ENCODE data around the gene BNC2.

DNA sequence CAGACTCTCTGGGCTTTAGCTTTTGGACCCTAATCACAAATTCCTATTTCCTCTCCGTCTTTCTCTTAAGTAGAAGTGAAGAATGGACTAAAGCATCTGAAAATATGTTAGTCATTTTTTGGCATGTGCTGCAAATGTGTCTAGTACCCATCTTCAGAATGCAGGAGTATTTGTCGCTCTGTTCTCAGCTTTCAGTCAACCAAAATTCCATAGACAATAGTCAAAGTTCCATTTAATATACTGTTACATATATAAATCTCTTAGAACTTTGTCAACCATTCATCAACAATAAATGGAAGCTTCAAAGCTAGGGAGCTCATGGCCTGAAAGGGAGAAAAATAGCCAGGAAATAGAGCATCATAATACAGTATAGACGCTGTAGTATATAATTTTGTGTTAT is 509.4 kb downstream of the BNC2 start:
- no peak for TF ChIP-seq FOXM1 (IDR thresholded peaks at IDR 0.05; ENCODE audit: borderline replicate concordance)
- TF ChIP-seq BHLHE40 (IDR thresholded peaks at IDR 0.05; ENCODE audit: borderline replicate concordance) = no peak
- no peak for TF ChIP-seq ELF4 (IDR thresholded peaks at IDR 0.05)
- no peak for TF ChIP-seq FOXK2 (IDR thresholded peaks at IDR 0.05)
- no peak for TF ChIP-seq SP1 (IDR thresholded peaks at IDR 0.05)
- no peak for TF ChIP-seq FOXA1 (IDR thresholded peaks at IDR 0.05)
- TF ChIP-seq ARNT (IDR thresholded peaks at IDR 0.05) = no peak
- no peak for TF ChIP-seq TARDBP (IDR thresholded peaks at IDR 0.05)
- TF ChIP-seq NFRKB (IDR thresholded peaks at IDR 0.05) = no peak
